NOMO-1 treated with dmso at 0.1 percent for 144 hours (cell line): ENCODE measurements around the gene RAB24.
"Not testable (repeated sequence)": the region's sequence is repeated elsewhere in the genome, so short reads cannot be mapped to it uniquely, and the experiment has no call there.

ENCODE experiments used
- DNase-seq: peaks from one replicate; lab custom pipeline; 2025; ENCODE audit not compliant: unreplicated experiment; lab: John Stamatoyannopoulos, UW

Gene RAB24

DNA sequence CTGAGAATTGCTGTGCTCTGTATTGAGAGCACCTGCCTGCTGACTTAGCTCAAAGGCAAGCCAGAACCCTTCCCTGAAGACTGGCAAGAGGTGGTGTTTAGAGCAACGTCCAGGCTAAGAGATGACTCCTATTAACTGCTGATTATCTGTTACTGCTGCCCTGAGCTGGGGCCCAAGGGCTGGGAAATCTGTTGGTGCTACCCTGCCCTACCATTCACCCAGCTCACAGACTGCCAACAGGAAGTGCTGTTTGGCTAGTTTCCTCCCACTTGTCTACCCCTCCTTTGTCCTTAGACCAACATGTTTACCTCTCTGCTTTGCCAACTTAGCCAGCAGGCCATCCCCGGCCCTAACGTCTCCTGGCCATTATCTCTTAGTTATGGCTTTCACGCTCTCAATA, 6.9 kb downstream of the RAB24 start:
- no peak for DNase-seq

DNA sequence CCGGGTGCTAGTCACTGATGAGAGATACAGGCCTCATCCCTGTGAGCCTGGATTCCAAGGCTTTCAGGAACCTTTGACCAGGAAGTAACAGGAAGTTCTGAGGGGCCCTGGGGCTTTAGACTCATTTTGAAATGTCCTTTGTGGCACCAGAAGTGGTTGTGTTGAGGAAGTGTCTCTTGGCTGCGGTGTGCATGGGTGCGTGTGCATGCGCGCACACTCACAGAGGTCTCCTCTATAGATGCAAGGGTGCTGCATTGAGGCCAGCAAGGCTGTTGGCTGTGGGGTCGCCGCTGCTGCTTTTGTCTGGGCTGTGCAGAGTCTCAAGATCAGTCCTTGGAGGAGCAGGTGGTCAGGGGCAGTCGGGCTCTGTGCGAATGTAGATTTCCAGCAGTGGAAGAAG, 7.6 kb downstream of the RAB24 start:
- DNase-seq, result no peak

DNA sequence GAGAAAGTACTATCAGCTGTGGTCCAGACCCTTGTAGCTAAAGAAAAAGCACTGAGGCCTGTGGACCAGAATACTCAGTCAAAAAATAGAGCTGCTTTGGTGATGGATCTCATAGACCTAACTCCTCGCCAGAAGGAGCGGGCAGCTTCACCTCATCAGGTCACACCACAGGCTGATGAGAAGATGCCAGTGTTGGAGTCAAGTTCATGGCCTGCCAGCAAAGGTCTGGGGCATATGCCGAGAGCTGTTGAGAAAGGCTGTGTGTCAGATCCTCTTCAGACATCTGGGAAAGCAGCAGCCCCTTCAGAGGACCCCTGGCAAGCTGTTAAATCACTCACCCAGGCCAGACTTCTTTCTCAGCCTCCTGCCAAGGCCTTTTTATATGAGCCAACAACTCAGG, 8.9 kb downstream of the RAB24 start:
- no peak for DNase-seq

DNA sequence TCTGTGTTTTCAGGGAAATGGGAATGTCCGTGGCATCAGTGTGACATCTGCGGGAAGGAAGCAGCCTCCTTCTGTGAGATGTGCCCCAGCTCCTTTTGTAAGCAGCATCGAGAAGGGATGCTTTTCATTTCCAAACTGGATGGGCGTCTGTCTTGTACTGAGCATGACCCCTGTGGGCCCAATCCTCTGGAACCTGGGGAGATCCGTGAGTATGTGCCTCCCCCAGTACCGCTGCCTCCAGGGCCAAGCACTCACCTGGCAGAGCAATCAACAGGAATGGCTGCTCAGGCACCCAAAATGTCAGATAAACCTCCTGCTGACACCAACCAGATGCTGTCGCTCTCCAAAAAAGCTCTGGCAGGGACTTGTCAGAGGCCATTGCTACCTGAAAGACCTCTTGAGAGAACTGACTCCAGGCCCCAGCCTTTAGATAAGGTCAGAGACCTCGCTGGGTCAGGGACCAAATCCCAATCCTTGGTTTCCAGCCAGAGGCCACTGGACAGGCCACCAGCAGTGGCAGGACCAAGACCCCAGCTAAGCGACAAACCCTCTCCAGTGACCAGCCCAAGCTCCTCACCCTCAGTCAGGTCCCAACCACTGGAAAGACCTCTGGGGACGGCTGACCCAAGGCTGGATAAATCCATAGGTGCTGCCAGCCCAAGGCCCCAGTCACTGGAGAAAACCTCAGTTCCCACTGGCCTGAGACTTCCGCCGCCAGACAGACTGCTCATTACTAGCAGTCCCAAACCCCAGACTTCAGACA, 9.5 kb downstream of the RAB24 start:
- DNase-seq, result no peak

DNA sequence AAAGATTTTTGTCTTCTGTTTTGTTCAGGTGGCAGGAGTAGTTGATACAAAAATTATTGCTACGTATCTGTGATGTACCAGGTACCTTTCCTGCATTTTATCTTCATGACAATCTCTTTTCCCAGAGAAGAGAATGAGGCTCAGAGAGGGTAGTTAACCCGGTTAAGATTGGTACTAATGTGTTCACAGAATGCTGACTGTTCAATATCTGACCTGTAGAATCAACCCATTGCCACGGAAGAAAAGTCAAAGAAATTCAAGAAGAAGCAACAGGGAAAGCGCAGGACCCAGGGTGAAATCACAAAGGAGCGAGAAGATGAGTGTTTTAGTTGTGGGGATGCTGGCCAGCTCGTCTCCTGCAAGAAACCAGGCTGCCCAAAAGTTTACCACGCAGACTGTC, 11.8 kb downstream of the RAB24 start:
- DNase-seq, result no peak

DNA sequence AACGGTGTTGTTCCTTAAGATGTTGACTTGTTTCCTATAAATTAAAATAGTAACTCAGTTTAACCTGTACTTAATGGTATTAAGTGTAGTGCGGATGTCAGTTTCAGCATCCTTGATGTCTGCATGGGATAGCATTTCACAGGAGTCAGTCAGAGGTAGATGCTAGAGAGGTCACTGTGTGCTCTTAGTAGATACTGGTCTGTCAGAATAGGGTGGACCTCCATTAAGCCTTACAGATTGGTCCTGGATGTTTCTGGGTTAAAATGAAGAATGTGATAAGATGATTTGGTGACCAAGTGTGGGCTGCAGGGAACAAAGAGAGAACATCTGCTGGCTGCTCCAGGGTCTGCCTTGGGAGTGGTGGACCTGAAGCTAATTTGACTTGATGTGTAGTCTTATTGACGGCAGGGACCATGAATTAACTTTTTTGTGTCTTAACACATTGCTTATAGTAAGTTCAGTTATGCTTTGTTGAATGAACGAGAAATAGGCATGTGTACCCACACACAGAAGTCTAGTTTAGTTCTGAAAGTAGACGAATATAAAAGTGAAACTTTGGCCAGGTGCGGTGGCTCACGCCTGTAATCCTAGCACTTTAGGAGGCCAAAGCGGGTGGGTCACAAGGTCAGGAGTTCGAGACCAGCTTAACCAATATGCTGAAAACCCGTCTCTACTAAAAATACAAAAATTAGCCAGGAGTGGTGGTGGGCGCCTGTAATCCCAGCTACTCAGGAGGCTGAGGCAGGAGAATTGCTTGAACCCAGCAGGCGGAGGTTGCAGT, 12.5 kb downstream of the RAB24 start:
- DNase-seq, result no peak

DNA sequence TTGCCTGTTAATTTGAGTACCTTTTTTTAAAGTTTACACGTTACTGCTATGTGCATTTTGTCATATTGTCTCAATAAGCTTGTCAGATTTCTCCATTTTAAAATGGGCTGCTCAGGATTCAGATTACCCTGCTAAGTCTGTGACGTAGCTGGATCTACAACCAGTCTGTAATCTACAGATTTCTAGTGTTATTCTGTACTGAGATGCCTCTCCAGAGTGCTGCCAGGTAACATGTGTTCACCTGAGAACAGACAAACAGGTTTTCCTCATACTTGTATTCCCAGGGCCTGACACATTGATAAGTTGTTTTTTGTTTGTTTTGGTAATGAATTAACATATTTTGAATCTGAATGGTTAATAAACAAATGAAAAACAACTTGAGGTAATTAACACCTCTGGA, 15.3 kb downstream of the RAB24 start:
- no peak for DNase-seq

DNA sequence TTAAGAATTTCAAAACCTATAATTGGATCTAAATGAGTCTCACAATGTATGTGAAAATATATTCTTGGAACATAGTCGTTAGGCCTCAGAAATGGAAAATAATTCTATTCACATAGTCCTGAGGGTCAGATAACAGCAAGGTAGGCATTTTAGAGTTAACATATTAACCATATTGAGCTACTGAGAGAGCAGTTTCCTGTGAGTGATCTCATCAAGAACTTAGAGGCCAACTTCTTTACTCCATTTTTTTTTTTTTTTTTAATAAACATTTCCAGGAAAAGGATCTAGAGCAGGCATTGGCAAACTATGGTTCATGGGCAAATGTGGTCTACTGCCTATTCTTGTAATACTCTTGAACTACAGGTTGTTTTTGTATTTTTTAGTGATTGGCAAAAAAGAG, 26.6 kb downstream of the RAB24 start:
- DNase-seq, result no peak

DNA sequence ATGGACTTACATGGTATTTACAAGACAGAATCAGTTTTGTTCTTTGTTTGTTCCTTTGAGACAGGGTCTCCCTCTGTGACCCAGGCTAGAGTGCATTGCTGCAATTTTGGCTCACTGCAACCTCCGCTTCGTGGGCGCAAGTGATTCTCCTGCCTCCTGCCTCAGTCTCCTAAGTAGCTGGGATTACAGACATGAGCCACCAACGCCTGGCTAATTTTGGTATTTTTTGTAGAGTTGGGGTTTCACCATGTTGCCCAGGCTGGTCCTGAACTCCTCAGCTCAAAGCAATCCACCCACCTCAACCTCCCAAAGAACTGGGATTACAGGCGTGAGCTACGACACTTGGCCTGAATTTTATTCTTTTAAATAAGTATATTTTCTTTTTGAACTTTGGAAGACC, 27.6 kb downstream of the RAB24 start:
- DNase-seq, result no peak

DNA sequence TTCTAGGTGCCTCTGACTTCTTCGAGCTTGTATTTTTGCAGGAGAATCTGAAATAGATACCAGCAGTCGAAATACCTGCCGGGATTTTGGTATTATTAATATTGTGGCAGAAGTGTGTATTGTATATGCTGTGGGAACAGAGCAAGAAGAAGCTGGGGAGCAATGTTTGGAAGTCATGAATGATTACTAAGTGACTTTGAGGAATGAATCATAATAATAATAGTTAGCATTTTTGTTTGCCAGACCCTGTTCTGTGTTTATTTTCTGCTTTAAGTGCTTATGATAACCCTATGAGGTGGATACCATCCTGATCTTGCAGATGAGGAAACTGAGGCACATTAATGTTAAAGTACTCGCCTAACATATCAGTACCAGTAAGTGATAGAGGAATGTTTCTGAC, 32.4 kb downstream of the RAB24 start:
- DNase-seq, result no peak

DNA sequence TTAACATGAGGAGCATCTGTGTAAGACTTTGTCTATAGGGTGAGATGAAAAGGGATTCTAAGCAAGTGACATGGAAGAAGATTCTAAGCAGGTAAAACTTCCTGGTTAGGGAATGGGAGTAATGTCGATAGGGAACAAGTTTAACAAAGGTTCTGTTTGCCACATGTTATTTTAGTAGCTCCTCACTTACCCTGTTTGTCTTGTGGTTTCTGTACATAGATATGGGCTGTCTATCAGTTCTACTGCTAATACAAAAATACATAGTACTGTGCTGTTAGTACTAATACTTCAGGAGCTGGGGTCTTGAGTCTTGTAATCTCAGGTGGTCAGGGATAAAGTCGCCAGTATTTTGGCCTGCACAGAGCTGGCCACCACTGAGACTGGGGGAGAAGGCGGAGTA, 32.9 kb downstream of the RAB24 start:
- no peak for DNase-seq

DNA sequence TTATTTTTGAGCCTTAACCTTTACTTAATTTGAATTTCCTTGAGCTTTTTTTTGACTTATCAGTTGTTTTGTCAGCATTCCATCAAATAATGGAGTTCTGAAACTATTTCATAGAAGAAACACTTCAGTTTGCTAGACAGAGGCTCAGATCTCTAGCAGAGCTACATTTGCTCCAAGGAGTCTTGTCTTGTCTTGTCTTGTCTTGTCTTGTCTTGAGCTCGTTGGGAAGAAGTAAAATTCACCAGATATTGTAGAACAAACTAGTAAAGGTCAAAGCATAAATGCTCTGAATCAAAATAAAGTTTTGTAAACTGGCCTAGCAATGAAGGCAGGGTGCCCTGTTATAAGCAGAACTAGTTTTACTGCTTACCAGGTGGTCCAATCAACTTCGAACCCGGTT, 33.5 kb downstream of the RAB24 start:
- no peak for DNase-seq

DNA sequence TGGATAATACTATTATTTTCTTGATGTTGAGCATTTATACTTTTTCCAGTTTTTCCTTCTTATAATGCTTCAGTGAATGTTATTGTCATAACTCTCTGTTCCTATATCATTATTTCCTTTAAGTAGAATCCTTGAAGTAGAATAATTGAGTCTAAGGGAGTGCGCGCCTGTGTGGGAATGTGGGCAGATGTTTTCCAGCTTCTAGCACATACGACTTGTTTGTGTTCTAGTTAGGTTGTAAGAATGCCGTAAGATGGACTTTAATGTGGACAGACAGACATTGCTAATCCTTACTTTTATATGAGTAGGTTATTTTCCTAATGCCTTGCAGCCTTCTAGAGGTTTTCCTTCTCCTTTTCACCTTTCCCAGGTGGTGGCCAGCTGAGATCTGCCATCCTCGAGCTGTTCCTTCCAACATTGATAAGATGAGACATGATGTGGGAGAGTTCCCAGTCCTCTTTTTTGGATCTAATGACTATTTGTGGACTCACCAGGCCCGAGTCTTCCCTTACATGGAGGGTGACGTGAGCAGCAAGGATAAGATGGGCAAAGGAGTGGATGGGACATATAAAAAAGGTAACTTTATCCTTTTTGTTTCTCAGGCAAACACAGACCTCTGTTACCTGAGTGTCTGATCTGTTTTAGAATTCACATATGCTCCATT, 34.2 kb downstream of the RAB24 start:
- DNase-seq, result no peak

DNA sequence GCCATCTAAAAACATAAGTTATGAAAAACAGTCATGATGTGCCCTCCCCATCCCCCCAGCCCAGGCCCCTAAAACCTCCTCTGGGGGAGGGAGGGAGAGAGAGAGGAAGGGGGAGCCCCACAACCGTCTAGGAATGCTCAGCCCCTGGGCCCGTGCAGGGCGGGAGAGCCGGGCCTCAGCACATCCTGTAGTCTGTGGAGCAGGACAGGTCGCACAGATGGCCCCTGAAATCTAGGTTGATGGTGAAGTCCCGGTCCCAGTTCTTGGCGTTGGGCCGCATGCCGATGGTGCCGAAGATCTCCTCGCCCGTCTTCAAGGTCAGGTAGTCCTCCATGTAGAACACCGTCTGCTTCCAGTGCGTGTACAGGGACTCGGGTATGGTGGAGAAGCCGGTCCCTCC, 38.1 kb downstream of the RAB24 start:
- no peak for DNase-seq

DNA sequence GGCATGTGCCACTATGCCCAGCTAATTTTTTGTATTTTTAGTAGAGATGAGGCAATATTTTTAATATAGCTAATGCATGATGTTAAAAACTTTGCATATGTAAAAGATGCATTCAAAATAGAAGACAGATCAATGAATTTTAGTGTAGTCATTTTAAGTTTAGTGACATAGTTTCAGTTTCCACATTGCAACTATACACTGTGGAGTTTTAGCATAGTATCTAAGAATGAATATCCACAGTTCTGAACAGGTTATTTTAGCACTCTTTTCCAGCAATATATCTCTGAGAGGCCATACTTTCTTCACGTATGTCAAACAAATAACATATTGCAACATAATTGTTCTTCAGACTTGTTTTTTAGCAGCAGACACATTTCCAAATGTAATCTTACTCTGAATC, 39.3 kb downstream of the RAB24 start:
- DNase-seq, result no peak

DNA sequence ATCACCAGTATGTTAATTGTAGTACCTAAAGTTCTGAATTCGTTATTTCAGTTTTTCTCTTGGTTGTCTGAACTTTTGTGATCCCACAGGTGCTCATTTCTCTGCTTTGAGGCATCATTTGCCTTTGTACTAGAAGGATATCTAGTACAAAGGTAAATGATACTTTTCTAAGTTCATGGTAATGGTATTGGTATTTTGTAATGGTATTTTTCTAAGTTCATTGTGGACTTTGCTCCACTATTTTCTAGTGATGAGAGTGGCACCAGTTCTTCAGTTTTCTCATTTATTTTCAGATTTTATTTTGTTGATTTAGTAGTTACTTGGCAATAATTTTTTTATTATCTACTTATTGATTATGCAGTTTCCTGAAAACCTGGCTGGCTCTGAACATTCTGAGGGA, 42.0 kb downstream of the RAB24 start:
- no peak for DNase-seq

DNA sequence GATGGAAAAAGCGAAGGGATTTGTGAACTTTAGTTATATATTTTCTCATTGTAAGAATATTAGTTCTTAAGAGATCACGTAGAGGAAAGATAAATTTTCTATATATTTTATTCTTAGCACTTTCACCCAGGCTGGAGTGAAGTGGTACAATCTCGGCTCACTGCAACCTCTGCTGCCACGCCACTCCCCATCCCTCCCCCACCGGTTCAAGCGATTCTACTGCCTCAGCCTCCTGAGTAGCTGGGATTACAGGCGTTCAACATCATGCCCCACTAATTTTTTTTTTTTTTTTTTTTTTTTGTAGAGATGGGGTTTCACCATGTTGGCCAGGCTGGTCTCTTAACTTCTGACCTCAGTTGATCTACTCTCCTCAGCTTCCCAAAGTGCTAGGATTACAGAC, 42.6 kb downstream of the RAB24 start:
- DNase-seq, result no peak

DNA sequence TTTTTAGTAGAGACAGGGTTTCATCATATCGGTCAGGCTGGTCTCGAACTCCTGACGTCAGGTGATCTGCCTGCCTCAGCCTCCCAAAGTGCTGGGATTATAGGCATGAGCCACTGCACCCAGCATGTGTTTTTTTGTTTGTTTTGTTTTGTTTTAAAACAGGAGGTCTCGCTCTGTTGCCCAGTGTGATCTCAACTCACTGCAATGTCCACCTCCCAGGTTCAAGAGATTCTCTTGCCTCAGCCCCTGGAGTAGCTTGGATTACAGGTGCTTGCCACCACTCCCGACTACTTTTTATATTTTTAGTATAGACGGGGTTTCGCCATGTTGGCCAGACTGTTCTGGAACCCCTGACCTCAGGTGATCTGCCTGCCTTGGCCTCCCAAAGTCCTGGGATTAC, 44.8 kb downstream of the RAB24 start:
- DNase-seq, result not testable (repeated sequence)

DNA sequence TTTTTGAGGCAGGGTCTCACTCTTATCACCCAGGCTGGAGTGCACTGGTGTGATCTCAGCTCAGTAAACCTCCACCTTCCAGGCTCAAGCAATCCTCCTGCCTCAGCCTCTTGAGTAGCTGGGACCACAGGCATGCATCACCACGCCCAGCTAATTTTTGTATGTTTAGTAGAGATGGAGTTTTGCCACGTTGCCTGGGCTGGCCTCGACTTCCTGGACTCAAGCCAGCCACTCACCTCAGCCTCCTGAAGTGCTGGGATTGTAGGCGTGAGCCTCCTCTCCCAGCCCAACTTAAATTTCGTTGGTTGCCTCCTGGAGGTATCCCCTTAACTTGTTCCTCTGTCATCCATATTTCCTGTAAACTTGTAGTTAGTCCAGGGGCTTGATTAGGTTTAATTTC, 47.2 kb downstream of the RAB24 start:
- DNase-seq, result no peak

DNA sequence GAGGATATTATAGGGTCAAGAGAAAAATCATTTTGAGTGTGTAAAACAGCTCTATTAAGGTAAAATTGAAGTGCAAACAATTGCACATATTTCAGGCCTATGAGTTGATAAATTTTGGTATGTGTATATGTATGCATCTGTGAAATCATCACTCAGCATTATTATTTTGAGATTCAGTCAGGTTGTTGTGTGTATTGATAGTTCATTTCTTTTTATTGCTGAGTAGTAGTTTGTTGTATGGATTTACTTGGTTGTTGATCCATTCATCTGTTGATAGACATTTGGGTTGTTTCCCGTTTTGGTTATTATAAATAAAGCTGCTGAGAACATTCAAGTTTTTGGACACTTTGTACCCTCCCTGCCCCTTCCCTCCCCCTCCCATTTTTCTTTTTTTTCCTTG, 50.3 kb downstream of the RAB24 start:
- DNase-seq, result no peak
